GM23338 (cell line): ENCODE results near the gene SYT14. TPM values are rescaled to one million over a fixed set of nuclear protein-coding genes. Genes with fewer than 3 reads are reported as not detected.

Experiments
- ATAC-seq: fragments of 200-7000 bp; cut with Tn5 transposase; 3 replicates; pipeline ENCODE4 v1.9.1; 2020
- DNase-seq: peaks from one replicate; pipeline ENCODE4 v3.0.0-alpha.2; 2015; ENCODE audit warnings: low spot score
- H2AFZ ChIP-seq: fragments of 200-600 bp; sonication (generic); 2 replicates; pipeline ENCODE4 v1.8.0; 2016; ENCODE audit warnings: antibody characterized with exemption, mild to moderate bottlenecking, moderate library complexity
- H3F3A ChIP-seq: fragments of 200-600 bp; sonication (generic); replicated peaks from 2 replicates; pipeline ENCODE4 v1.8.0; 2017; ENCODE audit warnings: antibody characterized with exemption, mixed run types, low read depth
- H3K27ac ChIP-seq: fragments of 200-600 bp; sonication (generic); 2 replicates; pipeline ENCODE4 v1.6.1; 2016; ENCODE audit warnings: low read depth
- H3K27me3 ChIP-seq: fragments of 200-600 bp; sonication (generic); 2 replicates; pipeline ENCODE4 v1.8.0; 2016; ENCODE audit warnings: mild to moderate bottlenecking, mixed run types, moderate library complexity; ENCODE audit not compliant: insufficient read depth
- H3K36me3 ChIP-seq: fragments of 200-600 bp; sonication (generic); 2 replicates; pipeline ENCODE4 v1.8.0; 2016; ENCODE audit warnings: mild to moderate bottlenecking; ENCODE audit not compliant: insufficient read depth
- H3K4me1 ChIP-seq: fragments of 200-600 bp; sonication (generic); 2 replicates; pipeline ENCODE4 v1.8.0; 2016; ENCODE audit warnings: mild to moderate bottlenecking, moderate library complexity; ENCODE audit not compliant: insufficient read depth
- H3K4me2 ChIP-seq: fragments of 200-600 bp; sonication (generic); 2 replicates; pipeline ENCODE4 v1.7.1; 2017; ENCODE audit warnings: mixed run types
- H3K4me3 ChIP-seq: fragments of 200-600 bp; sonication (generic); 2 replicates; pipeline ENCODE4 v1.6.1; 2016; ENCODE audit warnings: mixed run types
- H3K79me2 ChIP-seq: fragments of 200-600 bp; sonication (generic); replicated peaks from 2 replicates; pipeline ENCODE4 v1.8.0; 2017; ENCODE audit warnings: mild to moderate bottlenecking; ENCODE audit not compliant: insufficient read depth
- H3K9me2 ChIP-seq: fragments of 200-600 bp; sonication (generic); 2 replicates; pipeline ENCODE4 v1.8.0; 2017; ENCODE audit not compliant: insufficient read depth
- H4K20me1 ChIP-seq: fragments of 200-600 bp; sonication (generic); replicated peaks from 2 replicates; pipeline ENCODE4 v1.8.0; 2017; ENCODE audit warnings: mild to moderate bottlenecking; ENCODE audit not compliant: insufficient read depth
- H3K27ac Mint-ChIP-seq: 2 replicates; pipeline ENCODE4 v1.8.0; 2020; ENCODE audit warnings: inconsistent platforms, mild to moderate bottlenecking, moderate library complexity, mixed read lengths
- H3K27me3 Mint-ChIP-seq: 3 replicates; pipeline ENCODE4 v1.8.0; 2022; ENCODE audit warnings: low read depth, mild to moderate bottlenecking, moderate library complexity, mixed read lengths, inconsistent platforms; ENCODE audit not compliant: insufficient read depth, poor library complexity
- H3K36me3 Mint-ChIP-seq: 3 replicates; pipeline ENCODE4 v1.8.0; 2021; ENCODE audit warnings: low read depth, mild to moderate bottlenecking, inconsistent platforms, moderate library complexity, mixed read lengths
- H3K4me1 Mint-ChIP-seq: 3 replicates; pipeline ENCODE4 v1.8.0; 2020; ENCODE audit warnings: mild to moderate bottlenecking, inconsistent platforms, mixed read lengths
- H3K4me3 Mint-ChIP-seq: 3 replicates; pipeline ENCODE4 v1.8.0; 2021; ENCODE audit warnings: moderate library complexity, mild to moderate bottlenecking, inconsistent platforms, mixed read lengths
- H3K9me3 Mint-ChIP-seq: 3 replicates; pipeline ENCODE4 v1.8.0; 2020; ENCODE audit warnings: moderate library complexity, mild to moderate bottlenecking, inconsistent platforms, mixed read lengths
- CREB1 ChIP-seq: fragments of 250-450 bp; sonication (Bioruptor Pico); IDR thresholded peaks from 2 replicates; pipeline ENCODE4 v1.5.0; 2020; ENCODE audit warnings: low read depth, mild to moderate bottlenecking, moderate library complexity
- CTCF ChIP-seq, 2 experiments: fragments of 200-600 bp in 1 of 2; sonication (generic) in 1 of 2; conservative IDR thresholded peaks; 2 replicates each; pipeline versions ENCODE4 v1.5.1 to v1.6.1; 2016 to 2017; ENCODE audit warnings: antibody characterized with exemption in 2 of 2, low read depth in 2 of 2, mild to moderate bottlenecking in 2 of 2, moderate library complexity in 1 of 2
- ETS1 ChIP-seq: IDR thresholded peaks from 2 replicates; pipeline ENCODE4 v1.6.1; 2016; ENCODE audit warnings: antibody characterized with exemption
- EZH2 ChIP-seq: fragments of 200-600 bp; sonication (generic); IDR thresholded peaks from one replicate; pipeline ENCODE4 v1.8.0; 2017; ENCODE audit warnings: antibody characterized with exemption, mild to moderate bottlenecking, low read depth; ENCODE audit not compliant: unreplicated experiment
- EZH2phosphoT487 ChIP-seq: fragments of 200-600 bp; sonication (generic); IDR thresholded peaks from one replicate; pipeline ENCODE4 v1.8.1; 2018; ENCODE audit warnings: antibody characterized with exemption; ENCODE audit not compliant: unreplicated experiment
- JUNB ChIP-seq: IDR thresholded peaks from one replicate; pipeline ENCODE4 v1.6.1; 2016; ENCODE audit warnings: antibody characterized with exemption; ENCODE audit not compliant: unreplicated experiment
- NANOG ChIP-seq: IDR thresholded peaks from 2 replicates; pipeline ENCODE4 v1.6.1; 2016; ENCODE audit warnings: antibody characterized with exemption, borderline replicate concordance
- POLR2AphosphoS5 ChIP-seq: IDR thresholded peaks from 2 replicates; pipeline ENCODE4 v1.6.1; 2016; ENCODE audit warnings: antibody characterized with exemption, low read depth
- REST ChIP-seq: IDR thresholded peaks from one replicate; pipeline ENCODE4 v1.6.1; 2018; ENCODE audit warnings: antibody characterized with exemption; ENCODE audit not compliant: unreplicated experiment
- STAT1 ChIP-seq: IDR thresholded peaks from one replicate; pipeline ENCODE4 v1.6.1; 2016; ENCODE audit warnings: antibody characterized with exemption; ENCODE audit not compliant: unreplicated experiment
- ZNF114 ChIP-seq: fragments of 250-450 bp; sonication (Bioruptor Pico); IDR thresholded peaks from 2 replicates; pipeline ENCODE4 v1.5.0; 2020; ENCODE audit warnings: mild to moderate bottlenecking, moderate library complexity
- ZNF331 ChIP-seq: fragments of 250-450 bp; sonication (Bioruptor Pico); IDR thresholded peaks from 2 replicates; pipeline ENCODE4 v1.5.0; 2020; ENCODE audit warnings: low read depth, mild to moderate bottlenecking, moderate library complexity
- ZNF462 ChIP-seq: fragments of 250-450 bp; sonication (Bioruptor Pico); IDR thresholded peaks from 2 replicates; pipeline ENCODE4 v1.5.0; 2020; ENCODE audit warnings: mild to moderate bottlenecking, moderate library complexity
- polyA plus RNA-seq: library from polyadenylated mRNA; unstranded; fragments of >200 nt; fragmentation: Nextera tagmentation; extraction: Ambion mirVana; gene quantifications from 2 replicates; pipeline ENCODE4 v1.2.1, GENCODE V29; 2016
- total RNA-seq: library from RNA; depleted of rRNA; stranded (reverse); fragments of >200 nt; shearing (Covaris generic); gene quantifications from 2 replicates; pipeline ENCODE4 v1.2.3, GENCODE V29; 2014

The SYT14 gene
- total and polyA plus RNA-seq, 2 experiments from 2014 or later, result 5.2 to 22.4 TPM

- H3K4me1 Mint-ChIP-seq, result no peaks in the 10 kb centered on the region; the same call in 2 of the 3 replicates
These were observed 22.9 kb downstream of the SYT14 start for GRCh38 chr1:209960926-209961325.

More at GRCh38 chr1:209960926-209961325, 22.9 kb downstream of the SYT14 start:
- H3F3A ChIP-seq, result no peaks in the 10 kb centered on the region
- 0 out of 2 replicates have a peak, but pooled peaks cover 3% of the 10 kb centered on the region for H3K79me2 ChIP-seq
- H3K9me2 ChIP-seq, result no peaks in the 10 kb centered on the region
- Mint-ChIP-seq H3K36me3 (no peaks in the 10 kb centered on the region), H3K27me3 (no peaks in the 10 kb centered on the region), H3K4me3 (no peak overlapping the region), H3K9me3 (no peaks in the 10 kb centered on the region; the same call in 1 of the 3 replicates), H3K27ac (0 out of 2 replicates have a peak overlapping the region, but pooled peaks have one; percentile 7)
- no peak overlapping the region for H2AFZ ChIP-seq
- no peak overlapping the region for H3K4me3 ChIP-seq
- H4K20me1 ChIP-seq, result no peaks in the 10 kb centered on the region; the same call in 1 of the 2 replicates
- H3K4me1 ChIP-seq, result no peaks in the 10 kb centered on the region
- H3K27ac ChIP-seq, result no peak overlapping the region
- no peaks in the 10 kb centered on the region for H3K36me3 ChIP-seq
- no peak overlapping the region for H3K4me2 ChIP-seq
- TF ChIP-seq STAT1 (no peak), JUNB (no peak), ZNF114 (no peak), ETS1 (no peak), CTCF (conservative IDR thresholded peaks at IDR 0.05; ENCODE audit: low read depth in 2 of 2) (no peak), ZNF462 (CRISPR knock-in tag) (no peak), EZH2phosphoT487 (no peak), REST (no peak), ZNF331 (CRISPR knock-in tag) (no peak), CREB1 (no peak), POLR2AphosphoS5 (no peak), EZH2 (no peak), NANOG (no peak)
- ATAC-seq, result no peak
- no peak for DNase-seq
- H3K27me3 ChIP-seq, result no peaks in the 10 kb centered on the region
